Measurements from ENCODE around the gene RNF130.

Gene RNF130

DNA sequence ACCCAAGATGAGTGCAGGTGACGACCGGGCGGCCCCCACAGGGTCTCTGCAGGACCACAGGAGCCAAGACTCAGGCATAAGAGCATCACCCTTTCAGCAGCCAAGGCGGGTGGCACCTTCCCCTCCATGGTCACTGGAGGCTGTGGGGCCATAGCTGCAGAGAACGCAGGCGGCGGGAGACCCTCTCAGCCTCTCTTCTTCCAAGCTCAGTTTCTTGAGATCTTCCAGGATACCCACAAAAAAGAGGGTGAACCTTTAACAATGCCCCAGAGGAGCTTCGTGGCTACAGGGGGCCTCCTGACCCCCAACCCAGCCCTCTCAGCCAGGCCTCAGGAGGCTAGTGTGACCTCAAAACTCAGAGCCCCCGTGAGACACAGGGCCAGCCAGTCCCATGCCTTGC lies 158.1 kb downstream of the RNF130 start (continued):
- no peak for TF ChIP-seq ZNF621 (tag by site-specific recombination; IDR thresholded peaks at IDR 0.05)

DNA sequence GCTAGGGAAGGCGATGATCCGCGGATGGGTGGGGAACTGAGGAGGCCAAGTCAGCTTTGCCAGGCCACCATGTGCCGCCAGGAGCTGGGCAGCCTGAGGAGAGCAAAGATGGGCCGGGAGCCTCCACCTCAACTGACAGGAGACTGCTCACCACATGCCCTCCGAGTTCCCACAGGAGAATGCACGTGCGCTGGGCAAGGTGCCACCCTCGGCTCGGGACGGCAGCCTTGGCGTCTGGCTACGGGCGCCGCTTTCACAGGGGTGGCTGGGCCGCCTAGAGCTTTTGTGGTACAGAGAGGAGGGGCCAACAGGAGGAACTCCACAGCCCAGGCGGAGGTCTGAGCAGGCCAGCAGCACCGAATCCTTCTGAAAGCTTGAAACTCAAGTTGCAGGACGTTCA lies 158.6 kb downstream of the RNF130 start:
- TF ChIP-seq ZNF354C (tag by site-specific recombination; IDR thresholded peaks at IDR 0.05; ENCODE audit: borderline replicate concordance, low read depth) = no peak
- TF ChIP-seq, protein P1, sequence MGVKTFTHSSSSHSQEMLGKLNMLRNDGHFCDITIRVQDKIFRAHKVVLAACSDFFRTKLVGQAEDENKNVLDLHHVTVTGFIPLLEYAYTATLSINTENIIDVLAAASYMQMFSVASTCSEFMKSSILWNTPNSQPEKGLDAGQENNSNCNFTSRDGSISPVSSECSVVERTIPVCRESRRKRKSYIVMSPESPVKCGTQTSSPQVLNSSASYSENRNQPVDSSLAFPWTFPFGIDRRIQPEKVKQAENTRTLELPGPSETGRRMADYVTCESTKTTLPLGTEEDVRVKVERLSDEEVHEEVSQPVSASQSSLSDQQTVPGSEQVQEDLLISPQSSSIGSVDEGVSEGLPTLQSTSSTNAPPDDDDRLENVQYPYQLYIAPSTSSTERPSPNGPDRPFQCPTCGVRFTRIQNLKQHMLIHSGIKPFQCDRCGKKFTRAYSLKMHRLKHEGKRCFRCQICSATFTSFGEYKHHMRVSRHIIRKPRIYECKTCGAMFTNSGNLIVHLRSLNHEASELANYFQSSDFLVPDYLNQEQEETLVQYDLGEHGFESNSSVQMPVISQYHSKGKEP (tag by site-specific recombination; IDR thresholded peaks at IDR 0.05) = no peak
- TF ChIP-seq ZEB2 (tag by site-specific recombination; IDR thresholded peaks at IDR 0.05) = no peak
- TF ChIP-seq, protein P2, sequence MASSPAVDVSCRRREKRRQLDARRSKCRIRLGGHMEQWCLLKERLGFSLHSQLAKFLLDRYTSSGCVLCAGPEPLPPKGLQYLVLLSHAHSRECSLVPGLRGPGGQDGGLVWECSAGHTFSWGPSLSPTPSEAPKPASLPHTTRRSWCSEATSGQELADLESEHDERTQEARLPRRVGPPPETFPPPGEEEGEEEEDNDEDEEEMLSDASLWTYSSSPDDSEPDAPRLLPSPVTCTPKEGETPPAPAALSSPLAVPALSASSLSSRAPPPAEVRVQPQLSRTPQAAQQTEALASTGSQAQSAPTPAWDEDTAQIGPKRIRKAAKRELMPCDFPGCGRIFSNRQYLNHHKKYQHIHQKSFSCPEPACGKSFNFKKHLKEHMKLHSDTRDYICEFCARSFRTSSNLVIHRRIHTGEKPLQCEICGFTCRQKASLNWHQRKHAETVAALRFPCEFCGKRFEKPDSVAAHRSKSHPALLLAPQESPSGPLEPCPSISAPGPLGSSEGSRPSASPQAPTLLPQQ (tag by site-specific recombination; IDR thresholded peaks at IDR 0.05) = no peak
- TF ChIP-seq, protein P3, sequence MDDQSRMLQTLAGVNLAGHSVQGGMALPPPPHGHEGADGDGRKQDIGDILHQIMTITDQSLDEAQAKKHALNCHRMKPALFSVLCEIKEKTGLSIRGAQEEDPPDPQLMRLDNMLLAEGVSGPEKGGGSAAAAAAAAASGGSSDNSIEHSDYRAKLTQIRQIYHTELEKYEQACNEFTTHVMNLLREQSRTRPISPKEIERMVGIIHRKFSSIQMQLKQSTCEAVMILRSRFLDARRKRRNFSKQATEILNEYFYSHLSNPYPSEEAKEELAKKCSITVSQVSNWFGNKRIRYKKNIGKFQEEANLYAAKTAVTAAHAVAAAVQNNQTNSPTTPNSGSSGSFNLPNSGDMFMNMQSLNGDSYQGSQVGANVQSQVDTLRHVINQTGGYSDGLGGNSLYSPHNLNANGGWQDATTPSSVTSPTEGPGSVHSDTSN (CRISPR knock-in tag; IDR thresholded peaks at IDR 0.05) = no peak
- TF ChIP-seq MEIS1 (CRISPR knock-in tag; IDR thresholded peaks at IDR 0.05; ENCODE audit: borderline replicate concordance) = no peak
- no peak for TF ChIP-seq ZNF121 (tag by site-specific recombination; IDR thresholded peaks at IDR 0.05)
- TF ChIP-seq, protein P4, sequence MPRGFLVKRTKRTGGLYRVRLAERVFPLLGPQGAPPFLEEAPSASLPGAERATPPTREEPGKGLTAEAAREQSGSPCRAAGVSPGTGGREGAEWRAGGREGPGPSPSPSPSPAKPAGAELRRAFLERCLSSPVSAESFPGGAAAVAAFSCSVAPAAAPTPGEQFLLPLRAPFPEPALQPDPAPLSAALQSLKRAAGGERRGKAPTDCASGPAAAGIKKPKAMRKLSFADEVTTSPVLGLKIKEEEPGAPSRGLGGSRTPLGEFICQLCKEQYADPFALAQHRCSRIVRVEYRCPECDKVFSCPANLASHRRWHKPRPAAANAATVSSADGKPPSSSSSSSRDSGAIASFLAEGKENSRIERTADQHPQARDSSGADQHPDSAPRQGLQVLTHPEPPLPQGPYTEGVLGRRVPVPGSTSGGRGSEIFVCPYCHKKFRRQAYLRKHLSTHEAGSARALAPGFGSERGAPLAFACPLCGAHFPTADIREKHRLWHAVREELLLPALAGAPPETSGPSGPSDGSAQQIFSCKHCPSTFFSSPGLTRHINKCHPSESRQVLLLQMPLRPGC (tag by site-specific recombination; IDR thresholded peaks at IDR 0.05) = no peak
- no peak for TF ChIP-seq ZNF366 (tag by site-specific recombination; conservative IDR thresholded peaks at IDR 0.05)
- no peak for TF ChIP-seq ZNF473 (tag by site-specific recombination; IDR thresholded peaks at IDR 0.05)
- TF ChIP-seq REPIN1 (tag by site-specific recombination; IDR thresholded peaks at IDR 0.05; ENCODE audit: low read depth) = no peak
- TF ChIP-seq ZNF221 (tag by site-specific recombination; IDR thresholded peaks at IDR 0.05; ENCODE audit: borderline replicate concordance) = no peak
- no peak for TF ChIP-seq ZNF155 (tag by site-specific recombination; IDR thresholded peaks at IDR 0.05)
- TF ChIP-seq KLF10 (tag by site-specific recombination; IDR thresholded peaks at IDR 0.05) = no peak
- TF ChIP-seq ZBTB1 (tag by site-specific recombination; IDR thresholded peaks at IDR 0.05) = no peak
- no peak for TF ChIP-seq ZFP37 (tag by site-specific recombination; IDR thresholded peaks at IDR 0.05)
- TF ChIP-seq, protein P5, sequence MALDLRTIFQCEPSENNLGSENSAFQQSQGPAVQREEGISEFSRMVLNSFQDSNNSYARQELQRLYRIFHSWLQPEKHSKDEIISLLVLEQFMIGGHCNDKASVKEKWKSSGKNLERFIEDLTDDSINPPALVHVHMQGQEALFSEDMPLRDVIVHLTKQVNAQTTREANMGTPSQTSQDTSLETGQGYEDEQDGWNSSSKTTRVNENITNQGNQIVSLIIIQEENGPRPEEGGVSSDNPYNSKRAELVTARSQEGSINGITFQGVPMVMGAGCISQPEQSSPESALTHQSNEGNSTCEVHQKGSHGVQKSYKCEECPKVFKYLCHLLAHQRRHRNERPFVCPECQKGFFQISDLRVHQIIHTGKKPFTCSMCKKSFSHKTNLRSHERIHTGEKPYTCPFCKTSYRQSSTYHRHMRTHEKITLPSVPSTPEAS (tag by site-specific recombination; IDR thresholded peaks at IDR 0.05) = no peak
- TF ChIP-seq ZNF248 (tag by site-specific recombination; IDR thresholded peaks at IDR 0.05) = no peak
- Histone ChIP-seq H3K9me3 (ENCODE audit: control insufficient read depth, insufficient read depth, low read depth, low read length) (no peaks in the 10 kb centered on the region), H3K4me3 (ENCODE audit: low read depth, low read length) (no peak overlapping the region), H3K36me3 (ENCODE audit: control insufficient read depth in 2 of 2, insufficient read depth in 1 of 2, low read length in 2 of 2) (no peaks in the 10 kb centered on the region), H3K4me1 (ENCODE audit: control insufficient read depth, insufficient read depth, low read length) (no peaks in the 10 kb centered on the region), H3K27ac (ENCODE audit: extremely low read depth, low read depth, low read length) (no peak overlapping the region)
- ChIA-PET POLR2A (no interaction called here), CTCF (no interaction called here)

Measured in HEK293 (cell line).